ENCODE data around the gene PM20D1.

Gene PM20D1

GRCh38 chr1:205802060-205802459 is 47.9 kb downstream of the PM20D1 start:
- TF ChIP-seq MAX (IDR thresholded peaks at IDR 0.05) (no peak), TAF1 (IDR thresholded peaks at IDR 0.05; ENCODE audit: low read depth) (no peak), RAD21 (IDR thresholded peaks at IDR 0.05; ENCODE audit: low read depth) (no peak), NFIC (IDR thresholded peaks at IDR 0.05) (no peak), USF1 (IDR thresholded peaks at IDR 0.05) (no peak), REST (IDR thresholded peaks at IDR 0.05; ENCODE audit: low read depth) (no peak), EGR1 (IDR thresholded peaks at IDR 0.05) (no peak), YY1 (IDR thresholded peaks at IDR 0.05; ENCODE audit: low read depth) (no peak), FOXM1 (IDR thresholded peaks at IDR 0.05; ENCODE audit: borderline replicate concordance, low read depth) (no peak), TCF12 (IDR thresholded peaks at IDR 0.05; ENCODE audit: low read depth) (no peak), EP300 (IDR thresholded peaks at IDR 0.05; ENCODE audit: borderline replicate concordance) (no peak), ZBTB7A (IDR thresholded peaks at IDR 0.05; ENCODE audit: low read depth) (no peak), CREB1 (IDR thresholded peaks at IDR 0.05; ENCODE audit: low read depth) (no peak), TEAD4 (IDR thresholded peaks at IDR 0.05) (no peak), CEBPB (IDR thresholded peaks at IDR 0.05) (no peak)

GRCh38 chr1:205800981-205801703 is 48.8 kb downstream of the PM20D1 start:
- TF ChIP-seq RAD21 (IDR thresholded peaks at IDR 0.05; ENCODE audit: low read depth) (no peak), EGR1 (IDR thresholded peaks at IDR 0.05) (no peak), TCF12 (IDR thresholded peaks at IDR 0.05; ENCODE audit: low read depth) (peak; percentile 43; the same call in 1 of the 2 replicates), TAF1 (IDR thresholded peaks at IDR 0.05; ENCODE audit: low read depth) (no peak), USF1 (IDR thresholded peaks at IDR 0.05) (no peak), NFIC (IDR thresholded peaks at IDR 0.05) (peak; percentile 68), CREB1 (IDR thresholded peaks at IDR 0.05; ENCODE audit: low read depth) (no peak), FOXM1 (IDR thresholded peaks at IDR 0.05; ENCODE audit: borderline replicate concordance, low read depth) (no peak), EP300 (IDR thresholded peaks at IDR 0.05; ENCODE audit: borderline replicate concordance) (0 out of 2 replicates have a peak, but pooled peaks have one; percentile 12), ZBTB7A (IDR thresholded peaks at IDR 0.05; ENCODE audit: low read depth) (no peak), MAX (IDR thresholded peaks at IDR 0.05) (0 out of 2 replicates have a peak, but pooled peaks have one; percentile 14), TEAD4 (IDR thresholded peaks at IDR 0.05) (0 out of 2 replicates have a peak, but pooled peaks have one; percentile 30), YY1 (IDR thresholded peaks at IDR 0.05; ENCODE audit: low read depth) (no peak)

GRCh38 chr1:205800427-205800826 is 49.5 kb downstream of the PM20D1 start:
- TF ChIP-seq USF1 (IDR thresholded peaks at IDR 0.05) (peak; percentile 10; the same call in 1 of the 2 replicates), CEBPB (IDR thresholded peaks at IDR 0.05) (no peak)

GRCh38 chr1:205798577-205798976 is 51.4 kb downstream of the PM20D1 start:
- TF ChIP-seq TEAD4 (IDR thresholded peaks at IDR 0.05) (no peak), MAX (IDR thresholded peaks at IDR 0.05) (no peak), EP300 (IDR thresholded peaks at IDR 0.05; ENCODE audit: borderline replicate concordance) (no peak), RAD21 (IDR thresholded peaks at IDR 0.05; ENCODE audit: low read depth) (no peak), CREB1 (IDR thresholded peaks at IDR 0.05; ENCODE audit: low read depth) (no peak), ZBTB7A (IDR thresholded peaks at IDR 0.05; ENCODE audit: low read depth) (no peak), EGR1 (IDR thresholded peaks at IDR 0.05) (no peak), USF1 (IDR thresholded peaks at IDR 0.05) (no peak), FOXM1 (IDR thresholded peaks at IDR 0.05; ENCODE audit: borderline replicate concordance, low read depth) (no peak), YY1 (IDR thresholded peaks at IDR 0.05; ENCODE audit: low read depth) (no peak), CEBPB (IDR thresholded peaks at IDR 0.05) (no peak), REST (IDR thresholded peaks at IDR 0.05; ENCODE audit: low read depth) (no peak), TAF1 (IDR thresholded peaks at IDR 0.05; ENCODE audit: low read depth) (no peak), TCF12 (IDR thresholded peaks at IDR 0.05; ENCODE audit: low read depth) (no peak), NFIC (IDR thresholded peaks at IDR 0.05) (no peak)

Data from Ishikawa (cell line).